Astrocyte of the hippocampus (primary cell): ENCODE data around the gene RASSF8.
A peak's percentile ranks its signal among the peaks of the same experiment; 100 is the strongest.
"Not testable (repeated sequence)": the region's sequence is repeated elsewhere in the genome, so short reads cannot be mapped to it uniquely, and the experiment has no call there.

ENCODE experiments used
- DNase-seq: peaks from one replicate; pipeline ENCODE4 v3.0.0; 2011; ENCODE audit warnings: low read depth, low spot score

The RASSF8 gene

DNA sequence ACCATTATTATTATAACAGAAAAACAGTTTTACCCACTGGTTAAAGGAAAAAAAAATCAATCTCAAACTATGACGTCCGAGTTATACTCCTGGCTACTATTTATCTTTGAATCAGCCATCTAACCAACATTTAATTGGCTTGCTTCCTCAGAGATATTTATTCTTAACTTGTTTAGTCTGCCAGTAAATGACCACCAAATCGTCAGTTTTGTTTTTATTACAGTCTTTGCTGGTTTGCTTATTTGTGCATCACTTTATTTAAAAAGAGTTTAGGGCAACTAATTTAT lies 71.2 kb downstream of the RASSF8 start:
- no peak for DNase-seq

DNA sequence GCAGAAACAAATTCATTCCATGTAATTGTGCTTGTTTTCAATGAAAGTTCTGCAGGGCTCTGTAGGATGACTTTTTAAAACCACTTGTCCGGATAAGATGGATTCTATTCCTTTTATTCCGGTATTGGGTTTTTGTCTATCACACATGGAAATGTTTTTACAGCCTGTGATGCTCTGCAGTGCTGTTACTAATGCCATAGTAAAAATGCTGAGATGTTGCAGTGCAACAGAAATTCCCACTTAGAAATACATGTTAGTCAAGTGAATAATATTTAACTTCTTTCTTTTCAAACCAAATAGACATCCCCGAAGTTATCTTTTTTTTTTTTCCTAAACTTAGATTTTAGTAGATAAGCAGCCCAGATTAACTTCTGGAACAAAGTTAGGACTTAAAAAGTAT lies 71.9 kb downstream of the RASSF8 start:
- no peak for DNase-seq

DNA sequence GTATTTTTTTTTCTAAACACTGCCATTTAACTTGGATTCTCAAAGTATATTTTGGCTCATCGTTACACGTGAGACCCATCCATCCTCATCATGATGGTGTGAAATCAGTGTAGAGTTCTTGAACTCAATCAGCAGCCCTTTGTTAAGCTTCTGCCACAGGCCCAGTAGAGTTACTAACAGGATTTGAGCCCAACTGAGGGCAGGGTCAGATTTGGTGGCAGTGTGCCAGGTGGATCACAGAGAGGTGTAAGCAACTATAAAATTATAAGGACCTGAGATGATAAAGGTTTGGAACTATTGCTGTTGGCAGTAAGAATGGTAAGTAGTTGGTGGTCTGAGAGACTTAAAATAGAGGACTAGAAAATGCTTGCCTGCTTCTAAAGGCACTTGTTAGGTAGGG lies 72.8 kb downstream of the RASSF8 start:
- DNase-seq, result no peak

DNA sequence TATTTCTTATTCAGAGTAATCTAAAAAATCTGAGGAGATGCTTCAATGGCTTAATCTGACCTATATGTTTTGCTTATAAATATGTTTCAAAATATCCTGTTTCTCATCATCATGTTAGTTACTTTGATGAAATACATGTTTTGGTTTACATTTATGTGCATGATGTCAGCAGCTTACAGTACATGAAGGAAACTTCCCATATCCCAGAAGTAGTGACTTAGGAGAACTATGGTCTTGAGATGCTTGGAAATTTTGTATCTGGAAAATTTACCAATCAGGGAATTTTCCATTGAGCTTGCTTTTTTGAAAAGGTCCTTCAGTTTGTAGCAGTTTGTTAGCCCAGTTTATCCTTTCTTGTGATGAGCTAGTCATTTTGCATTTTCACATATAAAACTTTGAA lies 73.3 kb downstream of the RASSF8 start:
- no peak for DNase-seq

DNA sequence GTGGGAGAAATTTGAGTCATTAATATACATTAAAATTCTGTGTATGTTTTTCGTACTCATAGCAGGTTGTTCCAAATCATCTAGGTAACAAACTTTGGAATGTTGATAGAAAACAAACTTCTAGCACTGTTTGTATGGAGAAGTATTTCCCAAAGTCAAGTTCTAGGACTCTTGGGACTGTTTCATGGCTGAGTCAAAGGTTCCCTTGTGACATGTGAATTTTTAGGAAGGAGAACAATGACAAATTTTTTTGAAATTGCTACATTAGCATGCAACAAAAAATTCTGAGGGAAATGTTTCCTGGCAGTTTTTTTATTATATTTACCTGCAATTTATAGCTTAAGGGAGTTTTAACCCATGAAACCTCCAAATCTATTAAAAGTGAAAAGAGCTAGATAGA lies 73.8 kb downstream of the RASSF8 start:
- DNase-seq, result no peak

DNA sequence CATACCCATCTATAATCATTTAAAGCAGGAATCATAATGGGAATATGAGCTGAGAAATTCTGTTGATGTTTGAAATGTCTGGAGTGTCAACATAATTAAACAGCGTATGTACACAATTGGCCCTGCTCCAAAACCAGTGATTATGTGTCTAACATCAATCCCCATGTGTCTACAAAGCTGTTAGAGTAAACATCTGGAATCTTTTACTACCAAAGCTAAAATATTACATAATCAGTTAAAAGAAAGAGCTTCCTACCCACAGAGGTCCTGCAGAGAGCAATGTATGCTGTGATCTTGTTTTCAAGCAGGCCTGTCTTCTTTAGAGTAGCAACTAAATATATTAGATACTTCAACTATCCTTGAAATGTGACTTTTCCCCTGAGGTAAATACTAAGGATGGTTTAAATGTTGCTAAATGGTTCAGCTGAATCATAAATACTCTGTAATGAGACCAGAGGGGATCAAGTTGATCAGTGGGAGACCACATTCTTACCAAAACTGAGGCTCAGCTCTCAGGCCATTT lies 74.3 kb downstream of the RASSF8 start:
- DNase-seq, result peak; percentile 24

DNA sequence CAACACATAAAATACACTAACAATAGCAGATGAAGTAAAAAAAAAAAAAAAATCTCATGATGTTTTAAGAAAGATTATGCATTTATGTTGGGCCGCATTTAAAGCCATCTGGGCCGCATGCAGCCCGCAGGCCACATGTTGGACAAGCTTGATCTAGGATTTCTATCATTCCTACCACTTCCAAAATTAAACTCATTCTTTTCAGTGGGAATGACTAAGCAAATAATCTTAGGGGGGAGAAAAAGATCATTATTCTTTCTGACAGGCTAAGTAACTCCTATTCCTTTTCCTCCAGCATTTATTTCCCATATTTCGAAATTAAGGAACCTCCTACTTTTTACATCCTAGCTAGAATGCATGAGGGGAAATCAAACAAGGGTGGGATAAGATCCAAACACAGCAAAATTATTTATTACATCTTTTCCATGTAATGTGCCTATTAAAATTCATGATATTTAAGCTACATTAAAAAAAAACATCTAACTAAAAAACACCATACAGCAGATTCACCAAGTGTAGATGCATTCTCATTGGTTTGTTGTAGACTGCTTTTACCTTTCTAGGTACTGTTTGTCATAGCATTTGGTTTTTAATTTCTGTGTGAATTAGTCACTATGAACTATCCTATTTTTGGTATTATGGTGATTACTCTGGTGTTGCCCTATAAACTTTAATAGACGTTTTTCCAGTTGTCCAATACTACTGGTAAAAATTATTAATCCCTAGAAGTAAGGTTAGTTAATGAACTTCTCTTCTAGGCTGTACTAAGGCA lies 76.1 kb downstream of the RASSF8 start:
- peak; percentile 27 for DNase-seq

DNA sequence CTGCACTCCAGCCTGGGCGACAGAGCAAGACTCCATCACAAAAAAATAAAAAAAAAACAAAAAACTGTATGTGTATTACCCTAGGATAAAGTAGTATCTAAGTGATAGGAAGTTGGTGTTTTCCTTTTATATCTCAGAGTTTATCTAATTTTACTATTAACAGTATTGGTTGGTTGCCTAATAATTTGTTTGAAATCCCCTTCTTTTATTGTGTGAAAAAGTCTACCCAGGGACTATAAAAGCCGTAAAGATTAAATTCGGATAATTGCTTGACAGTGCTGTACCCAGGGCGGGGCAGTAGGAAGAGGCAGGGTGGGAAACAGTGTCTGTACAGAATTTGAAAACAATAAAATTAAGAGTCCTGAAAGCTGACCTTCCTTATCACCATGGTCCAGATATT lies 78.4 kb downstream of the RASSF8 start:
- DNase-seq, result no peak

DNA sequence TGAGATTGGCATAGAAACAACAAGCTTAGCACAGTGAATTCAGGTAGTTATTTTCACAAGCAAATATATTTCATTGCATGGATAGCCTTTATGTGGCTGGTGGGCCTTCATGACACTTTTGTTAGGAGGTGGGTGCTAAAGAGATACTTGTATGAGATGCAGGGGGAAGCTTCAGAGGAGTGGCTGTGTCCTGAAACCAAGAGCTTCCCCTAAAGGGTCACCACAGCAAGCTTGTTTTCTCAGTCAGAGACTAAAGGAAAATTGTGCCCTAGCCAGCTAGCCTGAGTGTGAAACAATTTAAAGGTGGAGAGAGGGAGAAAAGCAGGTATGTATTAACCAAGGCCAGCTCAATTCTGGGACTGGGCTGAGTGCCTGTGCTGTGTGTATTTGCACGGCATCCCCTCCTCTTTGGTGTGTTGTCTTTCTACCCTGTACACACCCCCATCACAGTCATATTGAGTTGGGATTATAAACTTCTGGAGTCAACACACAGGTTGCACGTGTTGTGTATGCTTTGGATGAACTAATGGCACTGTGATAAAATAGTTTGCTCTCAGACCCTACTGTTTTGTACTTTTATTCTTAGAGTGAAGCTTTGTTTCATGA lies 79.2 kb downstream of the RASSF8 start:
- DNase-seq, result no peak

DNA sequence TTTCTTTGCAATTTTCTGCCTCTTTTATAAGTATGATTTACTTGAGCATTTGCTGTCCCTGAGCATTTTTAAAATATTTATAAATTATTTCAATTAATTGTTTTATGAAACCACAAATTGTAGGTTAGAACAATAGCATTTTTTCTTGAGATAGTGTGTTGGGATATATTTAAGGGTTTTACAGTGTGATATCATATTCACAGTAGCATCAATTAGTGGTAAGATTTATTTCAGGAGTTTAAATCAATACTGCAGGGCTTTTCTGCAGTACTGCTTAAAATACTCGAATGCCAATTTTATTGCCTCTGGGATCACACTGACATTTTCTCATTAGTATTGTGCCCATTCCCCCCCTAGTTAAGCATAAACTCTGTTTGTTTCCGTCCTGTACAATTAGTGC lies 84.2 kb downstream of the RASSF8 start:
- DNase-seq, result no peak

DNA sequence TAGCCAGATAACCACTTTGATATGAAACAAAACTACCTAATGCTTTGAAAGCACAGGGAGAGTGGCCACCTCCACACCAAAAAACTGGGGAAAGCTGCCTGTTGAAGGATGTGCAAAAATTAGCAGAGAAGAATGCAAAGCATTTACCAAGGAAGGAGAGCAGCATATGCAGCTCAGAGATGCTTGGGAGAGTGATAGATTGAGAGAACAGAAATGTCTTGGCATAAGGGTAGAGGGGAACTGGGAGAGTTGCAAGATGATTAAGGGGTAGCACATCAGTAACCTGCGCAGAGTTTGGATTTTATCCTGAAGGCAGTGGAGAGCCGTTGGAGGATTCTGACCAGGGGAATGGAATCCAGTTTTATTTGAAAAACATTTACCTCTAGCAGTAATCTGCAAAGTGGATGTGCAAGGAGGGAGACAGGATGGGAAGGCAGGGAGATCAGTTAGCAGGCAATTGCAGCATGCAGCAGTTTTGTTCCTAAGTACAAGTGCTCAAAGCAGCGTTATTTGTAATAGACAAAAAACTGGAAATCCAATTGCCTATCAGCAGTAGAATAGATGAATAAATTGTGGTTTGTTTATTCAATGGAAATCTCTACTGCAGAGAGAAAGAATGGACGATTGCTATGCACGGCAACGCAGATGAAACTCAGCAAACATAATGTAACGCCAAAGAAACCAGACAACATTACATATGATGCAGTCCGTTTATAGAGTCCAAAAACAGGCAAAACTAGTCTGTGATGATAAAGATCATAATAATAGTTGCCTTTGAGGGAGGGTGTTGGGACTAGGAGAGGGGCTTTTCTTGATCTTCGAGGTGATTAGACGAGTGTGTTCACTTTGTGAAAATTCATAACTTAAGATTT lies 84.9 kb downstream of the RASSF8 start:
- DNase-seq, result no peak

DNA sequence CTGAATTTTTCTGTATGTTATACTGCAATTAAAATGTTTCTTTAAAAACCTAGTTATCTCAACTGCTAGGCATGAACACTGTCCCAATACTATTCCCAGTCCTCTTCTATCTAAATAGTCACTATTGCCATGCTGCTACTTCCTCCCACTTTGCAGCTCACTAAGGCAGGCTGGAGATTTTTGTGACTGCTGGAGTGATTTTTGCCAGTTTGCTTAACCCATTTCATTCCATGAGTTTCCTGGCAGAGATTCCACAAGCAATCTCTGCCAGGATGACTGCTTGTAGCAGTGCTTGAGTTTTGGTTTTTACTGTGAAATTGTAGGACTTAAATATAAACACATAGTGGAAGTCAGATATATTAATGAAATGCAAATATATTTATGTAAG lies 85.5 kb downstream of the RASSF8 start:
- DNase-seq, result peak; percentile 78

DNA sequence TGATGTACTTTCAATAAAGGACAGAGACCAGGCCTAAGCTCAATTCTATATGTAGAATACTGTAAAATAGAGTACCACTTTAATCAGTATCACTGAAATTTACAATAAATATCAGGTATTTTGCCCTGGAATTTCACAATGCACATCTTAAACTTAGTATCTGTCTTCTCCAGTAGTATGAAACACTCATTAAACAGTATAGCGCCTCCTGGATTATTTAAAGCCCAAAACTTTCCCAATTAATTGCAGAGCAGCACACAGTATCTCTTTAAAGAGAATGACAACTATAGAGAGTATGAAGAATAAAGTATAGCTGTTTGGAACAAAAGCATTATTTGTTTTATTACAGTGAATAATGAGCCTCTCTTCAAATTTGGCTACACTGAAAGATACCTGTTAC lies 86.1 kb downstream of the RASSF8 start:
- DNase-seq, result no peak

DNA sequence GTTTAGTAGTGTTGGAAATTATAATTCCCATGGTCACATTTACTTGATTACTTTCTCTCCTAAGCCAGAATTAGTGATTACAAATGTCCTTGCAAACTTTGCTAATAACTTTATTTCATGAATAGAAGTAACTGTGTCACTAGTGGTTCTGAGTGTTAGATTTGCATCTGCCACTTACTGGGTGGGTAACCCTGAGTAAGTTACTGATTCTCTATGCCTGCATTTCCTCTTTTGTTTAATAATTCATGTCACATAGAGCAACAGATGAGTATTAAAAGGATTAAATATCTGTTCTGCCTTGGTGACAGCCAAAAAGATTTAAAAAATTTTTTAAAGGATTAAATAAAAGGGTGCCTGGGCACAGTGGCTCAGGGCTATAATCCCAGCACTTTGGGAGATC lies 87.7 kb downstream of the RASSF8 start:
- no peak for DNase-seq

DNA sequence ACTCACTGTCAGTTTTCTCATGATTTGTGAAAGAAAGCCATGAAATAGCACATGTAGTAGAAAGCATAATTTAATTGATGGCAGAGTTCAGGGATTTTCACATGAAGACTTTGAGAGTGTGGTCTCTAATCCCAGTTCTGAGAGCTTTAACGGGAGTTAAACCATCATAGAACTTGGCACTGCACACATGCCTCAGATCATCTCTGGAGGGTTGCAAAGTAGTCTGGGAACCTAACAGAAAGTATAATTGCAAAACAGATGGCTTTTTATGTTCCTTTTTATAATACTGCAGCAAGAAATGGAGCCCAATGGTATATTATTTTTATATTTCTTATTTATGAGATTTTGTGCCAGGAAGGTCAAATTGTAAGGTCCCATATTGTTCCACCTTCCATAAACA lies 88.4 kb downstream of the RASSF8 start:
- no peak for DNase-seq

DNA sequence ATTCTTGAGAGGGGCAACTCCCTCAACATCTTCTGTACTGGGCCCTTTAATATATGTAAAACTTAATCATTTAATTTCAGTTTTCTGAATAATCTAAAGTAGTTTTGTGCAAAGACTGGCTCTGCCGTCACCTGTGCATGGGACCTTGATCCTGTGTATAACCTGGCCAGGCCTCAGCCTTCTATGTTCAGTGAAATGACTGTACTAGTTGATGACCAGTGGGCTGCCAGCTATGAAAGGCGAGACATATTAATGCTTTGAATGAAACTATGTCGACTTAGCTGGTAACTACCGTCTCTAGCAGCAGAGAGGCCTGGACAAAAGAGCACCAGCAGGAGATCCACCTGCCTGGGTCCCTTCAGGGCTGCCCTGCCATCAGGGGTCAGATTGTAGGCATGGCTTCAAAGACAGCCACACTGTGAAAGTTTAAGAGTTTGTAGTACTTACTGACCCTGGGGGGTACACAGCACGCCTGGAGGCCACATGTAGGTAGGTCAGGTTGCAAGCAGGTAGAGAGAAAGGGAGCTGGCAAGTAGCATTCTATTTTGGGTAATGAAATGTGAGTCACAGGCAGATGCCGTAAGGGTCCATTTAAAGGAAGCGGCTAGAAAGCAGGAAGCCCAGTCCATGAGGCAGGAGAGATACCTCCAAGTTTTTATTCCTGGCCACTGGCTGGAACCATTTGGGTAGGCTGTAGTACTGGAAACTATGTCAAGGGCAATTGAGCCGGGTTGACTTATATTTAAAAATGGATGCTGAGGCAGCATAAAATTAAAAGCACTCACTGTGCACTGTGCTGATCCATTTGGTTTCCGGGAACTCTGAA lies 89.1 kb downstream of the RASSF8 start:
- no peak for DNase-seq

DNA sequence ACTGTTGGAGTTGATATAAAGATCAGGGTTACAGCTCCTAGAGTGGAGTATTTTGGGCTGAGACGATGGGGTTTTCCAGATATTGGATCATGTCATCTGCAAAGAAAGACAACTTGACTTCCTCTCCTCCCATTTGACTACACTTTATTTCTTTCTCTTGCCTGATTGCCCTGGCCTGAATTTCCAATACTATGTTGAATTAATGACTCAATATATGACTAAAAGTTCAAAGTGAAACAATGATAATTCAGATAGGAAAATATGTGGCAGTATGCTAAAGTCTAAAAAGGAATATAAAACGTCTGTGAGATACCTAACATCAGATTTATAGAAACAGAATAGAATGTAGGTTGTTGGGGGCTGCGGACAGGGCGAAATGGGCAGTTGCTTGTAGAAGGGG lies 94.2 kb downstream of the RASSF8 start:
- no peak for DNase-seq

DNA sequence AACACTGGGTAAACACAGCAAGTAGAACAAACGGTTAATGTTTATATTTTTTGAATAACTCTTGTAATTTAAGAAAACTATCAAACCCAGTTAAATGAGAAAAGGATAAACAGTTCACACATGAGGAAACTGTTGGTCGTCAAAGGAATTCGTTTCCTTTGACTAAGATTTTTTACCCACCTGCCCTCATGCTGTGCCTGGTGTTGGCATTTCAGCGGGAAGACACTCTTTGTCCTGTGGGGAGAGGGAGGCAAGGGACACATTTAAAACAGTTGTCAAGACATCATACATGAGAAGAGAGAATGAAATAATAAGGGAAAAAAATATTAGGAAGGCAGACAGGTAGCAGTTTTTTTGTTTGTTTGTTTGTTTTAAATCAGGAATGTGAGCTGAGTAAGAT lies 95.9 kb downstream of the RASSF8 start:
- no peak for DNase-seq

DNA sequence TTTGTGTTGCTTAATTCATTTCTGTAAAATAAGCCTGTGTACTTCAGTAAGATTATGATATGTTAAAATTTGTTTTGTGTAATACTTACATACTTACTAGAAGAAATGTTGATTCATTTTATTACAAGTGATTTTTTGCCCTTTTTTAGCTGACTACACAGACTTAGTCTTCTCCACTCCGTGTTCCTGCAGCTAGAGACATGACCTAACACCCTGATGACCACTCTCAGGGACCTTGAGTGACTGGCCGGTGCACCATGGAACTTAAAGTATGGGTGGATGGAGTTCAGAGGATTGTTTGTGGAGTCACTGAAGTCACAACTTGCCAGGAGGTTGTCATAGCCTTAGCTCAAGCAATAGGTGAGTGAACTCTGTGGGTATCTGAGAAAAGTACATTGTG lies 96.6 kb downstream of the RASSF8 start:
- no peak for DNase-seq

DNA sequence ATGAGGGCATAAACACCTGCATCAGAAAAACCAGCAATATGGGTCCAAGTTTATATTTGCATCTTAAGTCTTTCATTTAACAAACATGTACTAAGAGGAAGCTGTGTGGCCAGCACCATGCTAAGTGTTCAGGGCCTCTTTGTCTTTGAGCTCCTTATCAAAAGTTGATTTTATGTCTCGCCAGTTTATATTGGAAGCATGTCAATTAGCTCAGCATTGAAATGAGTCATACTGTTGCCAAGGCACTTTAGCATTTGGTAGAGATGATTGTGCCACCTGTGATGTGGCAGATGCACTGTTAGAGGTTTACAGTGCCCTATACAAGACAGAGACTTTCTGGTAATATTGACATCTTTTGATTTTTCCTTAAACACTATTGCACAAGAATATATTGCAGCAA lies 97.9 kb downstream of the RASSF8 start:
- DNase-seq, result peak; percentile 78

DNA sequence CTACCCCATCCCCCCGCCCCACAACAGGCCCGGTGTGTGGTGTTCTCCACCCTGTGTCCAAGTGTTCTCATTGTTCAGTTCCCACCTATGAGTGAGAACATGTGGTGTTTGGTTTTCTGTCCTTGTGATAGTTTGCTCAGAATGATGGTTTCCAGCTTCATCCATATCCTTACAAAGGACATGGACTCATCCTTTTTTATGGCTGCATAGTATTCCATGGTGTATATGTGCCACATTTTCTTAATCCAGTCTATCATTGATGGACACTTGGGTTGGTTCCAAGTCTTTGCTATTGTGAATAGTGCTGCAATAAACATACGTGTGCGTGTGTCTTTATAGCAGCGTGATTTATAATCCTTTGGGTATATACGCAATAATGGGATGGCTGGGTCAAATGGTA lies 98.8 kb downstream of the RASSF8 start:
- DNase-seq, result not testable (repeated sequence)

DNA sequence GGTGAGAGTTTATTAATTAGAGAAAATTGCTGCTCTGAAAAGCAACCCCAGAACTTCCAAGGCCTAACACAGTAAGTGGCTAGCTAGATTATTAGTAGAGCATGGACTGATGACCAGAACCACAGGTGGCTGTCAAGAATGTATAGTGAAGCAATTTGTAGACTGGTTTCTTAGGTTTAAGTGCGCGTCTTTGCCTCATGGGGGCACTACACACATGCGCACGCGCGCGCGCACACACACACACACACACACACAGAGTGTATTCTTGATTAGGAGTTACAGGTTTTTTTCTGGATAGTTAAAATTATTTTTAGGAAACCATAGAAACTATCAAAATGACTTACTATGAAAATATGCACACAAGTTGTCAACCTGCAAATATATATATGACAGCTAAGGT lies 99.8 kb downstream of the RASSF8 start:
- no peak for DNase-seq
